H1 (cell line): ENCODE measurements around the gene ZNF526. TPM values are rescaled to one million over a fixed set of nuclear protein-coding genes. Genes with fewer than 3 reads are reported as not detected.

Source experiments
- CHD7 ChIP-seq: fragments of 300-600 bp; sonication (generic); IDR thresholded peaks from 2 replicates; pipeline ENCODE4 v1.7.1; 2012; ENCODE audit warnings: low read length, moderate library complexity, mild to moderate bottlenecking, inconsistent platforms; ENCODE audit not compliant: insufficient replicate concordance
- KDM4A ChIP-seq: IDR thresholded peaks from one replicate; pipeline ENCODE4 v1.7.1; 2012; ENCODE audit warnings: low read depth, mild to moderate bottlenecking, moderate library complexity, low read length, inconsistent platforms; ENCODE audit not compliant: severe bottlenecking
- TBP ChIP-seq: IDR thresholded peaks from 2 replicates; pipeline ENCODE4 v1.6.1; 2011; ENCODE audit warnings: low read depth, low read length, improper control_type of control experiment
- TCF12 ChIP-seq: IDR thresholded peaks from 2 replicates; pipeline ENCODE4 v1.6.1; 2011; ENCODE audit warnings: low read depth, mild to moderate bottlenecking, low read length
- polyA plus RNA-seq, 7 experiments: library from polyadenylated mRNA; depleted of rRNA in 3 of 7; stranded (reverse) in 5 of 7; unstranded in 2 of 7; fragments of >200 nt in 5 of 7; fragments of 200-250 nt in 2 of 7; gene quantifications; 1 replicate in 5 of 7; 2 replicates in 1 of 7; 4 replicates in 1 of 7; pipeline versions ENCODE4 v1.2.1 to v1.2.3, GENCODE V29; 2011 to 2013; ENCODE audit warnings: missing spikeins in 2 of 7, mixed read lengths in 2 of 7
- total RNA-seq: library from RNA; stranded (reverse); fragmentation: NEBNext Ultra II Directional; extraction: Animal tissue kit (Norgen Biotek cat#: 25700); gene quantifications from 2 replicates; pipeline ENCODE4 v1.2.1, GENCODE V29; 2021

The ZNF526 gene
- total and polyA plus RNA-seq, 2 of the 8 experiments (the other 6 are each of a cell fraction or from before 2014, with no cell fraction given), result 8.4 to 14.1 TPM

- TF ChIP-seq CHD7, result no peak
- TF ChIP-seq TBP, result no peak
- no peak for TF ChIP-seq KDM4A
- no peak for TF ChIP-seq TCF12
Observed at GRCh38 chr19:42271045-42271419, 50.9 kb downstream of the ZNF526 start (continued).
